SH-SY5Y (cell line): ENCODE results near the gene PCDHA13.

Experiments used
- GATA2 ChIP-seq: IDR thresholded peaks from 2 replicates; pipeline ENCODE4 v1.6.1; 2011; ENCODE audit warnings: mild to moderate bottlenecking, low read depth, low read length
- GATA3 ChIP-seq: IDR thresholded peaks from 2 replicates; pipeline ENCODE4 v1.6.1; 2011; ENCODE audit warnings: low read depth, mild to moderate bottlenecking, low read length, moderate library complexity

GRCh38 chr5:140842798-140843733, 38.9 kb upstream of the PCDHA13 start:
- TF ChIP-seq GATA3 (no peak), GATA2 (no peak)
